HG03064 (cell line): ENCODE results near the gene OR10A3.

Experiments
- ATAC-seq: cut with Tn5 transposase; IDR thresholded peaks from one replicate; pipeline ENCODE4 v1.9.1; 2021; ENCODE audit warnings: low read depth; ENCODE audit not compliant: unreplicated experiment

The OR10A3 gene

GRCh38 chr11:7894251-7894650, 47.3 kb downstream of the OR10A3 start:
- no peak for ATAC-seq

GRCh38 chr11:7893796-7894195, 47.7 kb downstream of the OR10A3 start:
- no peak for ATAC-seq

GRCh38 chr11:7892840-7893254, 48.7 kb downstream of the OR10A3 start:
- ATAC-seq = peak; percentile 63

DNA sequence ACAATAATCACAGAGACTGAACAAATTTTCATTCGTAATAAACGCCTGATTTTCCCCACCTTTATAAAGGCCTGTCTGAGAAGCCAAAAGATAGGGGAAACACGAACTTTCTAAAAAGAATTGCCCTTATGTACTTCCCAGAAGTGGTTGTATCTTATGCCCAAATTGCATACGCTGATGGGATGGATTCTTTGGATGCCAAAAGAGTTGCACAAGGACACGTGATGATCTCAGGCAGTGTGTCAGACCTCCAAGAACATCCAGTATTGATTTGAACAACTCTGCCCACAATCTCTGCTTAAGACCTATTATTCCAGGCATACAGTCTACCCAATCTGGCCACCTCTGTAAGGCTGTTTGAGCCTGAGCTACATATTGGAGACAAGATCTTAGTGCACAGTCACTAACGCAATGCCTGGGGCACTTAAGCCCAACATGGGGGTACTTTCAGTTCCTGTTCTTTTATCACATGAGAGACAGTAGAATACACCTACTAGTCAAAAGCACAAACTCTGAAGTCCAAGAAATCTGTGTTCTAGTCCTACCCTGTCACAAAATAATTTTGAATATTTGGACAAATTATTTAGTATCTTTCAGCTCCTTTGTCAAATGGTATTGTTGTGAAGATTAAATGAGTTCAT, 49.3 kb downstream of the OR10A3 start:
- ATAC-seq = peak; percentile 48

DNA sequence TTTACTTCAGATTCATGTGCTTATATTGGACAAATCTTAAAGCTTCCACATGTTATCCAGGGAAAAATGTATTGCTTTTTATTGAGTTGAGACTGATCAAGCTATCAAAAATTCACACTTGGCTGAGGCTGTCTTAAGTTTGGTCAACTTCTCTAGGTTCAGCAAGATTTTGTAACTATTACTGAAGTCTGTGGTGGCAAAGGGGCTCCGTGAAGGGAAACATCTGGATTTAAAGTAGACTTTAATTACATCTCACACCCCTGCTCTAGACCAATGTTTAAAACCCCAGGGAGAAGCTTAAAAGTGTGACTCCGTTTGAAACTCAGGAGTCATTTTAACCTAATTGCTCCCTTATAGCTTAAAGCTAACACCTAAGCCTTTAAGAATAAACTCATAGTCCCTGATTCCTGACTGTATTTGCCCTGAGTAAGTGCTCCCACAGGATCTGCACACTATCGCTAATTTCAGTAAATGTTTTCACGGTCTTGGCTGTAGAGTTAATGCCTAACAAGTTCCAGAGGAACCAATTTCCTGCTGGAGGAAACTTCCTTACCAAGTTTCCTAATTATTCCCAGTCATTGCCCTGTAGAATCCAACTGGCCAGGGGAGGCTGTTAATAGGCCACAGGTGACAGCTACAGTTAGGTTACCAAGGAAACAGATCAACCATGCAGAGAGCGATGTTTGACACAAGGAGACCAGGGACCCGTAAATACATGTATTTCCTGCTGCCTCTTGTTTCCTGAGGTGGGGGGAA, 50.9 kb downstream of the OR10A3 start:
- no peak for ATAC-seq

- ATAC-seq = no peak
These were observed 51.5 kb downstream of the OR10A3 start for GRCh38 chr11:7889985-7890384.
